Mesendoderm (in vitro differentiated cells): ENCODE measurements around the gene SUPT5H.

Source experiments
- DNase-seq: peaks from one replicate; pipeline ENCODE4 v3.0.0; 2013
- H2AK5ac ChIP-seq: 2 replicates; pipeline ENCODE4 v1.6.1; 2013; ENCODE audit warnings: low read length, inconsistent platforms
- H2BK120ac ChIP-seq: 2 replicates; pipeline ENCODE4 v1.6.1; 2013; ENCODE audit warnings: low read depth, mild to moderate bottlenecking, low read length, moderate library complexity, mixed read lengths
- H2BK15ac ChIP-seq: replicated peaks from 2 replicates; pipeline ENCODE4 v1.6.1; 2013; ENCODE audit warnings: low read depth, mild to moderate bottlenecking, moderate library complexity
- H2BK5ac ChIP-seq: 2 replicates; pipeline ENCODE4 v1.6.1; 2013; ENCODE audit warnings: low read length, inconsistent platforms
- H3K18ac ChIP-seq: 2 replicates; pipeline ENCODE4 v1.6.1; 2013; ENCODE audit warnings: mild to moderate bottlenecking, low read length, mixed read lengths
- H3K23ac ChIP-seq: one replicate; pipeline ENCODE4 v1.6.1; 2013; ENCODE audit warnings: low read length
- H3K27ac ChIP-seq: 2 replicates; pipeline ENCODE4 v1.5.1; 2013; ENCODE audit warnings: low read depth, mild to moderate bottlenecking, inconsistent platforms, low read length, moderate library complexity
- H3K27me3 ChIP-seq: 2 replicates; pipeline ENCODE4 v1.6.1; 2013; ENCODE audit warnings: low read length, control low read depth, mild to moderate bottlenecking, inconsistent platforms; ENCODE audit not compliant: insufficient read depth, poor library complexity
- H3K36me3 ChIP-seq: 2 replicates; pipeline ENCODE4 v1.6.1; 2013; ENCODE audit warnings: low read length, inconsistent platforms; ENCODE audit not compliant: control insufficient read depth, insufficient read depth
- H3K4ac ChIP-seq: one replicate; pipeline ENCODE4 v1.6.1; 2013; ENCODE audit warnings: low read depth, mild to moderate bottlenecking, low read length, moderate library complexity
- H3K4me1 ChIP-seq: 2 replicates; pipeline ENCODE4 v1.6.1; 2013; ENCODE audit warnings: low read depth, low read length, inconsistent platforms; ENCODE audit not compliant: control insufficient read depth
- H3K4me2 ChIP-seq: 2 replicates; pipeline ENCODE4 v1.6.1; 2013; ENCODE audit warnings: low read length
- H3K4me3 ChIP-seq: 2 replicates; pipeline ENCODE4 v1.5.1; 2013; ENCODE audit warnings: mild to moderate bottlenecking, low read length
- H3K56ac ChIP-seq: one replicate; pipeline ENCODE4 v1.6.1; 2013; ENCODE audit warnings: low read length
- H3K79me1 ChIP-seq: 2 replicates; pipeline ENCODE4 v1.6.1; 2013; ENCODE audit warnings: low read length, inconsistent platforms
- H3K79me2 ChIP-seq: 2 replicates; pipeline ENCODE4 v1.6.1; 2013; ENCODE audit warnings: mild to moderate bottlenecking, low read length; ENCODE audit not compliant: control insufficient read depth, insufficient read depth
- H3K9ac ChIP-seq: 2 replicates; pipeline ENCODE4 v1.6.1; 2013; ENCODE audit warnings: low read length, inconsistent platforms
- H4K5ac ChIP-seq: one replicate; pipeline ENCODE4 v1.6.1; 2013; ENCODE audit warnings: low read length
- H4K8ac ChIP-seq: one replicate; pipeline ENCODE4 v1.6.1; 2013; ENCODE audit warnings: low read depth, mild to moderate bottlenecking, control low read depth, low read length, moderate library complexity
- WGBS: extraction: QIAGEN DNeasy Blood & Tissue Kit; methylation state at CpG from one replicate; pipeline ENCODE4 v1.1.7; 2013; ENCODE audit warnings: low lambda C conversion rate, missing lambda C conversion rate; ENCODE audit not compliant: insufficient coverage; ENCODE audit errors: extremely low coverage; 5-methylcytosine and 5-hydroxymethylcytosine counted together

The SUPT5H gene

DNA sequence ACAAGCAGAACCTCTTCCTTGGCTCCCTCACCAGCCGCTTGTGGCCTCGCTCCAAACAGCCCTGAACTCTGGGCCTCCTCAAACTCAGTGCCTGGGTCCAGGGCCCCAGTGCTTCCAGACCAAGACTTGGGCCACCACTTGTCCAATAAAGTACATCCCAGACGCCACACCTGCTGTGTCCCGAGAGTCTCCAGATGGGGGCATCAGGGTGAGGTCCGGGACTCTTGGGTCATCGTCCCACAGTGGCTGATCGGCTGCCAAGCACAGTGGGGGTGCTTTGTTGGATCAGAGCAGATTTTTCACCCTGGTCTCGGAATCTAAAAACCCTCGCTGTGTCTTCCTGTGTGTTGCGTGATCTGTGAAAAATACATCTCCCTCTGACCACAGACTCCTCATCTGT, 44.4 kb downstream of the SUPT5H start:
- no CpG with 5 or more reads among the region's 10 CpGs for whole genome bisulfite sequencing
- Histone ChIP-seq H2BK15ac (no peak overlapping the region), H4K8ac (no peak overlapping the region), H3K56ac (no peak overlapping the region), H3K9ac (no peak overlapping the region), H2BK120ac (no peak overlapping the region), H3K36me3 (peaks cover 7% of the 10 kb centered on the region), H3K23ac (no peak overlapping the region), H3K79me2 (no peaks in the 10 kb centered on the region), H3K27me3 (no peaks in the 10 kb centered on the region), H4K5ac (no peak overlapping the region), H2BK5ac (no peak overlapping the region), H3K4ac (no peak overlapping the region), H2AK5ac (no peak overlapping the region), H3K18ac (no peak overlapping the region), H3K79me1 (peaks cover 3% of the 10 kb centered on the region), H3K4me3 (no peak overlapping the region), H3K4me1 (no peaks in the 10 kb centered on the region), H3K4me2 (no peak overlapping the region), H3K27ac (no peak overlapping the region)
- DNase-seq, result no peak

DNA sequence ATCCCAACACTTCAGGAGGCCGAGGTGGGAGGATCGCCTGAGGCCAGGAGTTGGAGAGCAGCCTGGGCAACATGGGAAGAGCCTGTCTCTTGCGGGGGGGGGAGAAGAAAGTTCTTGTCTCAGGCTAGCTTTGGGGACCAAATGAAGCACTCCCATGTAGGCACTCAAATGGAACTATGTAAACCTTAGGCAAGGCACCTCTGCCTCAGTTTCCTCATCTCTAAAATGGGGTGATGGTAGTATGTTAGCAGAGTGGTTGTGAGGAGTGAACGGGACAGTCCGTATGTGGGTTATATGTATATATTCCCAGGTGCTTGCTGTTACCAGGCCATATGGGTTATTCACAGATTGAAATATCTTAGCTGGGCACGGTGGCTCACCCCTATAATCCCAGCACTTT, 46.8 kb downstream of the SUPT5H start:
- H2BK120ac ChIP-seq, result no peak overlapping the region
- no peaks in the 10 kb centered on the region for H3K79me2 ChIP-seq
- no peak overlapping the region for H3K56ac ChIP-seq
- no peak overlapping the region for H4K8ac ChIP-seq
- H3K18ac ChIP-seq, result no peak overlapping the region
- no peak overlapping the region for H3K4me3 ChIP-seq
- no peak overlapping the region for H2BK5ac ChIP-seq
- H3K79me1 ChIP-seq, result no peaks in the 10 kb centered on the region
- DNase-seq, result no peak
- no peak overlapping the region for H3K4ac ChIP-seq
- H2AK5ac ChIP-seq, result no peak overlapping the region
- no CpG with 5 or more reads among the region's 6 CpGs for WGBS
- no peak overlapping the region for H4K5ac ChIP-seq
- peaks cover 5% of the 10 kb centered on the region for H3K36me3 ChIP-seq
- H3K9ac ChIP-seq, result no peak overlapping the region
- H3K27ac ChIP-seq, result no peak overlapping the region
- H3K23ac ChIP-seq, result no peak overlapping the region
- H2BK15ac ChIP-seq, result no peak overlapping the region
- no peak overlapping the region for H3K4me2 ChIP-seq
- no peaks in the 10 kb centered on the region for H3K4me1 ChIP-seq
- no peaks in the 10 kb centered on the region for H3K27me3 ChIP-seq

- no CpG with 5 or more reads among the region's 3 CpGs for WGBS
- Histone ChIP-seq H4K5ac (no peak overlapping the region), H3K79me1 (no peaks in the 10 kb centered on the region)
These were observed 47.4 kb downstream of the SUPT5H start for GRCh38 chr19:39492788-39493187.

DNA sequence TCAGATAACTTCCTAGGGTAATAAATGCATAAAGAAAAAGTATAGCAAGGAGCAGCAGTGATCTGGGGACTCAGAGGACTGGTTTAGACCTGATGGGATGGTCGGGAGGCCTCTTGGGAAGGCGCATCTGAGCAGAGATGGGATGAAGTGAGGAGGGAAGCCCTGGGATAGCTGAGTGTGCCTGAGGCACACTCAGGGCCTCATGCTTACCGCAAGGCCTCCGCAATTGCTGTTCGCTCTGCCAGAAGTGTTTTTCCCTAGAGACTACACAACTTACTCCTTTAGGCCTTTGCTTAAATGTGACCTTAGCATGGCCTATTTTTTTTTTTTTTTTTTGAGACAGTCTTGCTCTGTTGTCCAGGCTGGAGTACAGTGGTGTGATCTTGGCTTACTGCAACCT, 49.3 kb downstream of the SUPT5H start:
- Histone ChIP-seq H3K27ac (no peak overlapping the region), H2BK120ac (no peak overlapping the region), H2BK5ac (no peak overlapping the region), H3K4ac (no peak overlapping the region), H3K18ac (no peak overlapping the region), H3K79me2 (no peaks in the 10 kb centered on the region), H2BK15ac (no peak overlapping the region), H3K4me3 (no peak overlapping the region), H3K9ac (no peak overlapping the region), H3K4me2 (no peak overlapping the region), H2AK5ac (no peak overlapping the region), H3K4me1 (no peaks in the 10 kb centered on the region), H4K8ac (no peak overlapping the region), H3K36me3 (no peaks in the 10 kb centered on the region), H3K23ac (no peak overlapping the region), H3K79me1 (no peaks in the 10 kb centered on the region), H4K5ac (no peak overlapping the region), H3K27me3 (peaks cover 12% of the 10 kb centered on the region), H3K56ac (no peak overlapping the region)
- no peak for DNase-seq
- no CpG with 5 or more reads among the region's 5 CpGs for WGBS

More at GRCh38 chr19:39492788-39493187, 47.4 kb downstream of the SUPT5H start:
- H3K27ac ChIP-seq, result peak overlapping the region; percentile 24
- peaks cover 5% of the 10 kb centered on the region for H3K36me3 ChIP-seq
- no peaks in the 10 kb centered on the region for H3K27me3 ChIP-seq
- no peaks in the 10 kb centered on the region for H3K79me2 ChIP-seq
- H4K8ac ChIP-seq, result no peak overlapping the region
- no peaks in the 10 kb centered on the region for H3K4me1 ChIP-seq
- no peak overlapping the region for H2AK5ac ChIP-seq
- H2BK15ac ChIP-seq, result no peak overlapping the region
- DNase-seq, result no peak
- no peak overlapping the region for H3K9ac ChIP-seq
- H3K4me3 ChIP-seq, result no peak overlapping the region
- H3K23ac ChIP-seq, result no peak overlapping the region
- H2BK120ac ChIP-seq, result no peak overlapping the region
- no peak overlapping the region for H3K56ac ChIP-seq
- H3K4ac ChIP-seq, result no peak overlapping the region
- no peak overlapping the region for H3K18ac ChIP-seq
- no peak overlapping the region for H3K4me2 ChIP-seq
- no peak overlapping the region for H2BK5ac ChIP-seq

DNA sequence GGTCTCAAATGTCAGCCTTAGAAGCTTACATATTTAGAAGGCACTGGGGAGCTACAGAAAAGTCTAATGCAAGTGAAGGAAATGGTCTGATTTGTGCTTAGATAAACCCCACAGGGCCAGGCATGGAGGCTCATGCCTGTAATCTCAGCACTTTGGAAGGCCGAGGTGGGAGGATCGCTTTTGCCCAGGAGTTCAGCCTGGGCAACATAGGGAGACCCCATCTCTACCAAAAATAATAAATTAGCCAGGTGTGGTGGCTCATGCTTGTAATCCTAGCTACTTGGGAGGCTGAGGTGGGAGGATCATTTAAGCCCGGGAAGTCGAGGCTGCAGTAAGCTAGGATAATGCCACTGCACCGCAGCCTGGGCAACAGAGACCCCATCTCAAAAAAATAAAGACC, 50.7 kb downstream of the SUPT5H start:
- no peak overlapping the region for H3K18ac ChIP-seq
- H3K27ac ChIP-seq, result no peak overlapping the region
- no peaks in the 10 kb centered on the region for H3K79me1 ChIP-seq
- H4K5ac ChIP-seq, result no peak overlapping the region
- no peak overlapping the region for H2BK120ac ChIP-seq
- H3K79me2 ChIP-seq, result no peaks in the 10 kb centered on the region
- H3K4ac ChIP-seq, result no peak overlapping the region
- no peak overlapping the region for H2BK15ac ChIP-seq
- H3K23ac ChIP-seq, result no peak overlapping the region
- peaks cover 17% of the 10 kb centered on the region for H3K27me3 ChIP-seq
- no peak overlapping the region for H2AK5ac ChIP-seq
- no peak overlapping the region for H3K56ac ChIP-seq
- no peak for DNase-seq
- no peak overlapping the region for H2BK5ac ChIP-seq
- H4K8ac ChIP-seq, result no peak overlapping the region
- no peak overlapping the region for H3K4me3 ChIP-seq
- H3K4me2 ChIP-seq, result no peak overlapping the region
- H3K9ac ChIP-seq, result no peak overlapping the region
- WGBS, result no CpG with 5 or more reads among the region's 5 CpGs
- no peaks in the 10 kb centered on the region for H3K36me3 ChIP-seq
- no peaks in the 10 kb centered on the region for H3K4me1 ChIP-seq

GRCh38 chr19:39497701-39497995, 52.3 kb downstream of the SUPT5H start:
- no peak overlapping the region for H3K23ac ChIP-seq
- peak; percentile 94 for DNase-seq
- H2BK15ac ChIP-seq, result no peak overlapping the region
- no peak overlapping the region for H4K8ac ChIP-seq
- no peak overlapping the region for H3K56ac ChIP-seq
- H3K4me1 ChIP-seq, result no peaks in the 10 kb centered on the region
- no peak overlapping the region for H4K5ac ChIP-seq
- no peak overlapping the region for H2AK5ac ChIP-seq
- peaks cover 17% of the 10 kb centered on the region for H3K27me3 ChIP-seq
- H2BK5ac ChIP-seq, result no peak overlapping the region
- H3K4me3 ChIP-seq, result no peak overlapping the region
- H3K79me2 ChIP-seq, result no peaks in the 10 kb centered on the region
- H3K27ac ChIP-seq, result no peak overlapping the region
- H3K9ac ChIP-seq, result no peak overlapping the region
- WGBS, result no CpG with 5 or more reads among the region's 7 CpGs
- no peaks in the 10 kb centered on the region for H3K36me3 ChIP-seq
- H3K4ac ChIP-seq, result no peak overlapping the region
- H2BK120ac ChIP-seq, result no peak overlapping the region
- H3K4me2 ChIP-seq, result no peak overlapping the region
- peak overlapping the region; percentile 64 for H3K18ac ChIP-seq
- no peaks in the 10 kb centered on the region for H3K79me1 ChIP-seq
